NCI-H2107 treated with DMSO at 0.1 percent for 48 hours (cell line): ENCODE data around the gene MYO1B.

Source experiments
- DNase-seq: peaks from one replicate; lab custom pipeline; 2025; ENCODE audit not compliant: unreplicated experiment; lab: John Stamatoyannopoulos, UW

MYO1B gene

GRCh38 chr2:191296083-191297006 lies 51.1 kb downstream of the MYO1B start:
- DNase-seq = no peak

GRCh38 chr2:191297033-191297432 lies 51.8 kb downstream of the MYO1B start:
- DNase-seq = no peak

- no peak for DNase-seq
These were observed 53.1 kb downstream of the MYO1B start for GRCh38 chr2:191298306-191298705.

GRCh38 chr2:191299010-191299409 lies 53.8 kb downstream of the MYO1B start:
- no peak for DNase-seq

GRCh38 chr2:191299866-191300265 lies 54.7 kb downstream of the MYO1B start:
- DNase-seq = no peak

- DNase-seq = no peak
These were observed 56.8 kb downstream of the MYO1B start for GRCh38 chr2:191301971-191302370.

- no peak for DNase-seq
These were observed 57.4 kb downstream of the MYO1B start for GRCh38 chr2:191302459-191303139.

GRCh38 chr2:191303140-191304005 lies 58.2 kb downstream of the MYO1B start:
- no peak for DNase-seq

GRCh38 chr2:191304939-191305875 lies 60.0 kb downstream of the MYO1B start:
- DNase-seq = no peak

GRCh38 chr2:191308026-191308425 lies 62.8 kb downstream of the MYO1B start:
- DNase-seq = no peak

- no peak for DNase-seq
These were observed 66.0 kb downstream of the MYO1B start for GRCh38 chr2:191311156-191311555.

GRCh38 chr2:191311627-191312026 lies 66.4 kb downstream of the MYO1B start:
- DNase-seq = no peak

GRCh38 chr2:191312163-191312562 lies 67.0 kb downstream of the MYO1B start:
- no peak for DNase-seq

GRCh38 chr2:191312662-191313061 lies 67.5 kb downstream of the MYO1B start:
- DNase-seq = no peak

- DNase-seq = no peak
These were observed 69.6 kb downstream of the MYO1B start for GRCh38 chr2:191314697-191315364.

- no peak for DNase-seq
These were observed 70.2 kb downstream of the MYO1B start for GRCh38 chr2:191315365-191315752.

- DNase-seq = no peak
These were observed 71.2 kb downstream of the MYO1B start for GRCh38 chr2:191316246-191316994.

GRCh38 chr2:191318037-191318728 lies 73.0 kb downstream of the MYO1B start:
- no peak for DNase-seq
